GM18498 (cell line): ENCODE results near the gene CYCS.
"Not testable (repeated sequence)": the region's sequence is repeated elsewhere in the genome, so short reads cannot be mapped to it uniquely, and the experiment has no call there.

Experiments used
- ATAC-seq: cut with Tn5 transposase; IDR thresholded peaks from one replicate; pipeline ENCODE4 v1.9.1; 2021; ENCODE audit warnings: mild to moderate bottlenecking, moderate library complexity; ENCODE audit not compliant: unreplicated experiment

The CYCS gene

GRCh38 chr7:25119102-25119501, 6.0 kb downstream of the CYCS start:
- ATAC-seq, result no peak

- peak; percentile 31 for ATAC-seq
These were observed 6.9 kb downstream of the CYCS start for GRCh38 chr7:25118048-25118753.

- peak; percentile 91 for ATAC-seq
These were observed 7.6 kb downstream of the CYCS start for GRCh38 chr7:25117226-25118047.

- ATAC-seq, result no peak
These were observed 8.4 kb downstream of the CYCS start for GRCh38 chr7:25116621-25117020.

GRCh38 chr7:25110514-25110913, 14.5 kb downstream of the CYCS start:
- not testable (repeated sequence) for ATAC-seq

GRCh38 chr7:25109276-25109675, 15.8 kb downstream of the CYCS start:
- ATAC-seq, result no peak

GRCh38 chr7:25105911-25106310, 19.1 kb downstream of the CYCS start:
- ATAC-seq, result no peak

- ATAC-seq, result no peak
These were observed 21.3 kb downstream of the CYCS start for GRCh38 chr7:25103773-25104172.

GRCh38 chr7:25101817-25102216, 23.2 kb downstream of the CYCS start:
- ATAC-seq, result no peak

GRCh38 chr7:25098096-25099046, 26.7 kb downstream of the CYCS start:
- no peak for ATAC-seq

- ATAC-seq, result no peak
These were observed 29.3 kb downstream of the CYCS start for GRCh38 chr7:25095516-25096345.

GRCh38 chr7:25093268-25093826, 31.7 kb downstream of the CYCS start:
- ATAC-seq, result peak; percentile 82

- ATAC-seq, result no peak
These were observed 33.3 kb downstream of the CYCS start for GRCh38 chr7:25091779-25092178.

GRCh38 chr7:25091176-25091575, 33.9 kb downstream of the CYCS start:
- ATAC-seq, result no peak

- no peak for ATAC-seq
These were observed 34.7 kb downstream of the CYCS start for GRCh38 chr7:25090374-25090773.

- peak; percentile 94 for ATAC-seq
These were observed 37.2 kb downstream of the CYCS start for GRCh38 chr7:25087855-25088254.

- ATAC-seq, result no peak
These were observed 40.2 kb downstream of the CYCS start for GRCh38 chr7:25084821-25085220.

- ATAC-seq, result no peak
These were observed 41.9 kb downstream of the CYCS start for GRCh38 chr7:25083201-25083600.

GRCh38 chr7:25082041-25082440, 43.0 kb downstream of the CYCS start:
- not testable (repeated sequence) for ATAC-seq

- no peak for ATAC-seq
These were observed 48.0 kb downstream of the CYCS start for GRCh38 chr7:25077096-25077495.
